GM12892 (cell line): ENCODE results near the gene HMX2.

Experiments used
- POLR2A ChIP-seq: IDR thresholded peaks from 2 replicates; pipeline ENCODE4 v1.6.1; 2011; ENCODE audit warnings: low read depth, low read length, control low read depth
- POLR2AphosphoS5 ChIP-seq: IDR thresholded peaks from 2 replicates; pipeline ENCODE4 v1.6.1; 2011; ENCODE audit warnings: low read depth, low read length, control low read depth
- TAF1 ChIP-seq: IDR thresholded peaks from 2 replicates; pipeline ENCODE4 v1.6.1; 2011; ENCODE audit warnings: low read depth, mild to moderate bottlenecking, control low read depth, low read length, borderline replicate concordance

DNA sequence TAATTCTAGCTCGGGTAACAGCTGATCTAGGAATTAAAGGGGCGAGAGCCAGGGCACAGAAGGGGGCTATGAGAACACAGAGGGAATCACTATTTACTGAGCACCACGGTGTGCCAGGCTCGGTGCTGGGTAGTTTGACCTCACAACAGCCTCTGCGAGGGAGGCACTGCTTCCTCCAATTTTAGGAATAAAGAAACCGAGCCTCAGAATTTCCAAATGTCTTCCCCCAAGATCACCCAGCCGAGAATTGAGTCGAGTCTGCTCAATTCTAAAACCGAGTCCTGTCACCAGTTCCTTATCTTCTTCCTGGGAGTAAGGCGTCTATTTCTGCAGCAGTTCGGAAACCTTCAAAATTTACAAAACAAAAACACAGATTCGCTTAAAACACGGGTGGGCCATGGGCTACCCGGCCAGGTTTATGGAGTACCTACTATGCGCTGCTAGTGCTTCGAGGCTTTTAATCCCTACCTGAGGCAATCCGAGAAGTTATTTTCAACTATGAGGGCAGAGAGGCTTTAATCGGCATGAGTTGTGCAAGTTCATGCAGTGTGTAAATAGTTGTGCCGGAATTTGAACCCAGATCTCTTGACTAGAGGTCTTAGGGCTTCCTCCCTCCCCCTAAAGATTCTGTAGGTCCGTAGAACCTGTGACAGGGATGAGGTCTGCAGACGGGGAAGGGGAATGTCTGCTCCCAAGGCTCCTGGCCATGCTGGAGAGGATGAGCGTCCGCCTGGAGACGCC is 872 bp upstream of the HMX2 start:
- TF ChIP-seq POLR2A, result no peak
- no peak for TF ChIP-seq POLR2AphosphoS5
- no peak for TF ChIP-seq TAF1
